Measurements from ENCODE around the gene HNMT. TPM values are rescaled to one million over a fixed set of nuclear protein-coding genes. Genes with fewer than 3 reads are reported as not detected.

The HNMT gene
- total and polyA plus RNA-seq, 2 of the 8 experiments (the other 6 are each of a cell fraction or from before 2014, with no cell fraction given) = 1.6 to 3.6 TPM

- TF ChIP-seq, protein P1, sequence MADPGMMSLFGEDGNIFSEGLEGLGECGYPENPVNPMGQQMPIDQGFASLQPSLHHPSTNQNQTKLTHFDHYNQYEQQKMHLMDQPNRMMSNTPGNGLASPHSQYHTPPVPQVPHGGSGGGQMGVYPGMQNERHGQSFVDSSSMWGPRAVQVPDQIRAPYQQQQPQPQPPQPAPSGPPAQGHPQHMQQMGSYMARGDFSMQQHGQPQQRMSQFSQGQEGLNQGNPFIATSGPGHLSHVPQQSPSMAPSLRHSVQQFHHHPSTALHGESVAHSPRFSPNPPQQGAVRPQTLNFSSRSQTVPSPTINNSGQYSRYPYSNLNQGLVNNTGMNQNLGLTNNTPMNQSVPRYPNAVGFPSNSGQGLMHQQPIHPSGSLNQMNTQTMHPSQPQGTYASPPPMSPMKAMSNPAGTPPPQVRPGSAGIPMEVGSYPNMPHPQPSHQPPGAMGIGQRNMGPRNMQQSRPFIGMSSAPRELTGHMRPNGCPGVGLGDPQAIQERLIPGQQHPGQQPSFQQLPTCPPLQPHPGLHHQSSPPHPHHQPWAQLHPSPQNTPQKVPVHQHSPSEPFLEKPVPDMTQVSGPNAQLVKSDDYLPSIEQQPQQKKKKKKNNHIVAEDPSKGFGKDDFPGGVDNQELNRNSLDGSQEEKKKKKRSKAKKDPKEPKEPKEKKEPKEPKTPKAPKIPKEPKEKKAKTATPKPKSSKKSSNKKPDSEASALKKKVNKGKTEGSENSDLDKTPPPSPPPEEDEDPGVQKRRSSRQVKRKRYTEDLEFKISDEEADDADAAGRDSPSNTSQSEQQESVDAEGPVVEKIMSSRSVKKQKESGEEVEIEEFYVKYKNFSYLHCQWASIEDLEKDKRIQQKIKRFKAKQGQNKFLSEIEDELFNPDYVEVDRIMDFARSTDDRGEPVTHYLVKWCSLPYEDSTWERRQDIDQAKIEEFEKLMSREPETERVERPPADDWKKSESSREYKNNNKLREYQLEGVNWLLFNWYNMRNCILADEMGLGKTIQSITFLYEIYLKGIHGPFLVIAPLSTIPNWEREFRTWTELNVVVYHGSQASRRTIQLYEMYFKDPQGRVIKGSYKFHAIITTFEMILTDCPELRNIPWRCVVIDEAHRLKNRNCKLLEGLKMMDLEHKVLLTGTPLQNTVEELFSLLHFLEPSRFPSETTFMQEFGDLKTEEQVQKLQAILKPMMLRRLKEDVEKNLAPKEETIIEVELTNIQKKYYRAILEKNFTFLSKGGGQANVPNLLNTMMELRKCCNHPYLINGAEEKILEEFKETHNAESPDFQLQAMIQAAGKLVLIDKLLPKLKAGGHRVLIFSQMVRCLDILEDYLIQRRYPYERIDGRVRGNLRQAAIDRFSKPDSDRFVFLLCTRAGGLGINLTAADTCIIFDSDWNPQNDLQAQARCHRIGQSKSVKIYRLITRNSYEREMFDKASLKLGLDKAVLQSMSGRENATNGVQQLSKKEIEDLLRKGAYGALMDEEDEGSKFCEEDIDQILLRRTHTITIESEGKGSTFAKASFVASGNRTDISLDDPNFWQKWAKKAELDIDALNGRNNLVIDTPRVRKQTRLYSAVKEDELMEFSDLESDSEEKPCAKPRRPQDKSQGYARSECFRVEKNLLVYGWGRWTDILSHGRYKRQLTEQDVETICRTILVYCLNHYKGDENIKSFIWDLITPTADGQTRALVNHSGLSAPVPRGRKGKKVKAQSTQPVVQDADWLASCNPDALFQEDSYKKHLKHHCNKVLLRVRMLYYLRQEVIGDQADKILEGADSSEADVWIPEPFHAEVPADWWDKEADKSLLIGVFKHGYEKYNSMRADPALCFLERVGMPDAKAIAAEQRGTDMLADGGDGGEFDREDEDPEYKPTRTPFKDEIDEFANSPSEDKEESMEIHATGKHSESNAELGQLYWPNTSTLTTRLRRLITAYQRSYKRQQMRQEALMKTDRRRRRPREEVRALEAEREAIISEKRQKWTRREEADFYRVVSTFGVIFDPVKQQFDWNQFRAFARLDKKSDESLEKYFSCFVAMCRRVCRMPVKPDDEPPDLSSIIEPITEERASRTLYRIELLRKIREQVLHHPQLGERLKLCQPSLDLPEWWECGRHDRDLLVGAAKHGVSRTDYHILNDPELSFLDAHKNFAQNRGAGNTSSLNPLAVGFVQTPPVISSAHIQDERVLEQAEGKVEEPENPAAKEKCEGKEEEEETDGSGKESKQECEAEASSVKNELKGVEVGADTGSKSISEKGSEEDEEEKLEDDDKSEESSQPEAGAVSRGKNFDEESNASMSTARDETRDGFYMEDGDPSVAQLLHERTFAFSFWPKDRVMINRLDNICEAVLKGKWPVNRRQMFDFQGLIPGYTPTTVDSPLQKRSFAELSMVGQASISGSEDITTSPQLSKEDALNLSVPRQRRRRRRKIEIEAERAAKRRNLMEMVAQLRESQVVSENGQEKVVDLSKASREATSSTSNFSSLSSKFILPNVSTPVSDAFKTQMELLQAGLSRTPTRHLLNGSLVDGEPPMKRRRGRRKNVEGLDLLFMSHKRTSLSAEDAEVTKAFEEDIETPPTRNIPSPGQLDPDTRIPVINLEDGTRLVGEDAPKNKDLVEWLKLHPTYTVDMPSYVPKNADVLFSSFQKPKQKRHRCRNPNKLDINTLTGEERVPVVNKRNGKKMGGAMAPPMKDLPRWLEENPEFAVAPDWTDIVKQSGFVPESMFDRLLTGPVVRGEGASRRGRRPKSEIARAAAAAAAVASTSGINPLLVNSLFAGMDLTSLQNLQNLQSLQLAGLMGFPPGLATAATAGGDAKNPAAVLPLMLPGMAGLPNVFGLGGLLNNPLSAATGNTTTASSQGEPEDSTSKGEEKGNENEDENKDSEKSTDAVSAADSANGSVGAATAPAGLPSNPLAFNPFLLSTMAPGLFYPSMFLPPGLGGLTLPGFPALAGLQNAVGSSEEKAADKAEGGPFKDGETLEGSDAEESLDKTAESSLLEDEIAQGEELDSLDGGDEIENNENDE (IDR thresholded peaks at IDR 0.05; ENCODE audit: insufficient replicate concordance, low read length) = no peak
- TF ChIP-seq CBX5 (IDR thresholded peaks at IDR 0.05; ENCODE audit: low read depth, low read length) = no peak
These were observed 78.0 kb downstream of the HNMT start (continued) for GRCh38 chr2:138042311-138042710.
